Fibroblast of villous mesenchyme (primary cell): ENCODE results near the gene NSD1. TPM values are rescaled to one million over a fixed set of nuclear protein-coding genes. Genes with fewer than 3 reads are reported as not detected.

Experiments used
- DNase-seq: peaks from one replicate; pipeline ENCODE4 v3.0.0-alpha.2; 2010; ENCODE audit warnings: low read depth
- H3K4me3 ChIP-seq: 2 replicates; pipeline ENCODE4 v1.5.1; 2011; ENCODE audit warnings: low read depth, mild to moderate bottlenecking, low read length
- total RNA-seq: library from RNA; depleted of rRNA; stranded (reverse); fragments of >200 nt; gene quantifications from 2 replicates; pipeline ENCODE4 v1.2.3, GENCODE V29; 2012
- TF ChIP-seq, protein P1 (sequence below): IDR thresholded peaks from 2 replicates; pipeline ENCODE4 v1.5.1; 2012; ENCODE audit warnings: low read depth, mild to moderate bottlenecking, low read length; ENCODE audit not compliant: insufficient read depth

The NSD1 gene
- total RNA-seq, 1 donor: 70.0 TPM

DNA sequence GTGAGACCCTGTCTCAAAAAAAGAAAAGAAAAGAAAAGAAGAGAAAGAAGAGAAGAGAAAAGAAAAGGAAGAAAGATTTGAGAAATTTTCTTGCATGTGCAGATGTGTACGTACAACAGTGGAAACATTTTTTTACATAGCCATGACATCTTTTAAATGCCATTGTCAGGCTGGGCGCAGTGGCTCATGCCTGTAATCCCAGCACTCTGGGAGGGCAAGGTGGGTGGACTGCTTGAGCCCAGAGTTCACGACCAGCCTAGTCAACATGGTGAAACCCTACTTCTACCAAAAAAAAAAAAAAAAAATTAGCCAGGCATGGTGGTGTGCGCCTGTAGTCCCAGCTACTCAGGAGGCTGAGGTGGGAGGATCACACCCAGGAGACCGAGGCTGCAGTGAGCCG is 211.3 kb downstream of the NSD1 start:
- TF ChIP-seq, protein P1, sequence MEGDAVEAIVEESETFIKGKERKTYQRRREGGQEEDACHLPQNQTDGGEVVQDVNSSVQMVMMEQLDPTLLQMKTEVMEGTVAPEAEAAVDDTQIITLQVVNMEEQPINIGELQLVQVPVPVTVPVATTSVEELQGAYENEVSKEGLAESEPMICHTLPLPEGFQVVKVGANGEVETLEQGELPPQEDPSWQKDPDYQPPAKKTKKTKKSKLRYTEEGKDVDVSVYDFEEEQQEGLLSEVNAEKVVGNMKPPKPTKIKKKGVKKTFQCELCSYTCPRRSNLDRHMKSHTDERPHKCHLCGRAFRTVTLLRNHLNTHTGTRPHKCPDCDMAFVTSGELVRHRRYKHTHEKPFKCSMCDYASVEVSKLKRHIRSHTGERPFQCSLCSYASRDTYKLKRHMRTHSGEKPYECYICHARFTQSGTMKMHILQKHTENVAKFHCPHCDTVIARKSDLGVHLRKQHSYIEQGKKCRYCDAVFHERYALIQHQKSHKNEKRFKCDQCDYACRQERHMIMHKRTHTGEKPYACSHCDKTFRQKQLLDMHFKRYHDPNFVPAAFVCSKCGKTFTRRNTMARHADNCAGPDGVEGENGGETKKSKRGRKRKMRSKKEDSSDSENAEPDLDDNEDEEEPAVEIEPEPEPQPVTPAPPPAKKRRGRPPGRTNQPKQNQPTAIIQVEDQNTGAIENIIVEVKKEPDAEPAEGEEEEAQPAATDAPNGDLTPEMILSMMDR: no peak
- no peak overlapping the region for H3K4me3 ChIP-seq
- no peak for DNase-seq

DNA sequence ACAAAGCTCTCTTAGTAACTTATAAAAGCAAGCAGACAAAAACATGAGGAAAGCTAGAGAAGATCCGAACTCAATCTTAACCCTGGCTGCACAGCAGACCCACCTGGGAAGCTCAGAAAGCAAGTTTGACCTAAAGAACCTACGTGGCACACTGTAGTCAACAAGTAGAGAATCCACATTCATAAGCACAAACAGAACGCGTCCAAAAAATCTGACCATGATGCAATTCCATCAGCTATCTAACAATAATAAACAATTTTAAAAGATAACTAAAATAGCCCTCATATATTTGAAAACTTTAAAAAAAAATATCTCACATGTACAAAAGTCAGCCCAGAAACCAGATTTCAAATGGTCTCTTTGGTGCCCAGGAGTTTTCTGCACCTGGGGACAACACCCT is 213.2 kb downstream of the NSD1 start:
- peak; percentile 53 for DNase-seq
- TF ChIP-seq, protein P1: no peak
- peak overlapping the region; percentile 5 for H3K4me3 ChIP-seq

DNA sequence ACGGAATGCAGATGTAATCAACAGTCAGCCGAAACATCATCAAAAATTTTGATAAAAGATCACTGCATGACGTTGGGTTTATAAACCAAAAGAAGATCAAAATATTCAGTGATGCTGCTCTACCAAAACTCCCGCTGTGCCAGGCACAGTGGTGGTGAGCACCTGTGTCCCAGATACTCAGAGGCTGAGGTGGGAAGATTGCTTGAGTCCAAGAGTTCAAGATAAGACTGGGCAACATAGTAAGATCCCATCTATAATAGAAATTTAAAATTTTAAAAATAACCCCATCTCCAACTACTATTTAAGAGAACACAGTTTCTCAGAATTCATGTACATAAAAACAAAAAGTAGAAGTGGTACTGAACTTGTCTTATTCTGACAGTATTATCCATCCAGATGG is 214.1 kb downstream of the NSD1 start:
- no peak overlapping the region for H3K4me3 ChIP-seq
- TF ChIP-seq, protein P1: no peak
- no peak for DNase-seq

DNA sequence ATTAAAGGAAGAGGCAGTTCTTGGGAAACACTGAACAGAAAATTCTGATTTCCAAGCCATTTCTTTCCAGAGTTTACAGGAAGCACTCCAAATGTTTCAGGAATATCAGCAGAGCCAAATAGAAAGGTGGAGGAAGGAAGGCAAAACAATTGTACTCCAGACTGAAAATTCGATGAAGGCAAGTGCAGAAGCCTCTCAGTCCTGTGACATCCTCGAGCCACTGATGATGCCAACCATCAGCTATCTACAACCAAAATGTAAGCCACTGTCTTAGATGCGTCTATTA is 215.7 kb downstream of the NSD1 start:
- H3K4me3 ChIP-seq: no peak overlapping the region
- TF ChIP-seq, protein P1: no peak
- no peak for DNase-seq

DNA sequence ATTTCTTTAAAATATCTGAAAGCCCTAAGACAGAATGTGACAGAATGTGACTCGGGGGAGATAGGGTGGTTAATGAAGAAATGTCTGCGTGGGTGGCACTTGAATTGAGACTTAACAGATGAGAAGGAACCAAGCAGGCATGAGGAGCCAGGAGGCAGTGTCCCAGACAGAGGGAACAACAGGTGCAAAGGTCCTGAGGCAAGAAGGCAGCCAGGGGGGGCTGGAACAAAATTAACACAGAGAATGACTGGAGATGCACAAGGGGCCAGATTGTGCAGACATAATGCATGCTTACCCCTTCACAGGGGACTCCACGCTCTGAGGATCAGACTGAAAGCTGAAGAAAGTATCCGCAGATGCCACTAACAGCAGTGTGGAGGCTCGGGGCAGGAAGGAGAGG is 216.2 kb downstream of the NSD1 start:
- DNase-seq: no peak
- TF ChIP-seq, protein P1: no peak
- H3K4me3 ChIP-seq: peak overlapping the region; percentile 93

Other genes starting within 250 kb of the NSD1 start
- gene HK3, start 234.4 kb upstream of the NSD1 start, total RNA-seq: not detected in 2 replicates
- 59.2 and 63.1 TPM in 2 replicates for gene UIMC1, start 127.0 kb upstream of the NSD1 start, total RNA-seq
- 20.3 and 20.6 TPM in 2 replicates for gene ZNF346, start 111.1 kb upstream of the NSD1 start, total RNA-seq
- gene FGFR4, start 46.9 kb upstream of the NSD1 start, total RNA-seq: 0.64 and 1.3 TPM in 2 replicates
- 14.2 and 18.0 TPM in 2 replicates for gene RAB24, start 169.9 kb downstream of the NSD1 start, total RNA-seq
- 122 TPM in 2 replicates for gene PRELID1, start 170.0 kb downstream of the NSD1 start, total RNA-seq
- 7.7 and 9.1 TPM in 2 replicates for gene MXD3, start 178.1 kb downstream of the NSD1 start, total RNA-seq
- 284 and 355 TPM in 2 replicates for gene LMAN2, start 217.9 kb downstream of the NSD1 start, total RNA-seq
- gene RGS14, start 224.2 kb downstream of the NSD1 start, total RNA-seq: 3.5 TPM in 2 replicates